ENCODE data around the gene SPATA24.
"Not testable (repeated sequence)": the region's sequence is repeated elsewhere in the genome, so short reads cannot be mapped to it uniquely, and the experiment has no call there.

The SPATA24 gene

GRCh38 chr5:139381837-139382761, 21.8 kb downstream of the SPATA24 start:
- no peak for DNase-seq

- no peak for DNase-seq
Measured at GRCh38 chr5:139379626-139380449, 24.1 kb downstream of the SPATA24 start.

- no peak for DNase-seq
Measured at GRCh38 chr5:139378941-139379361, 24.9 kb downstream of the SPATA24 start.

- no peak for DNase-seq
Measured at GRCh38 chr5:139378101-139378825, 25.6 kb downstream of the SPATA24 start.

GRCh38 chr5:139377226-139377625, 26.7 kb downstream of the SPATA24 start:
- no peak for DNase-seq

- DNase-seq: no peak
Measured at GRCh38 chr5:139376364-139376763, 27.5 kb downstream of the SPATA24 start.

GRCh38 chr5:139374909-139375308, 29.0 kb downstream of the SPATA24 start:
- DNase-seq: no peak

- DNase-seq: no peak
Measured at GRCh38 chr5:139371482-139372435, 32.1 kb downstream of the SPATA24 start.

- DNase-seq: no peak
Measured at GRCh38 chr5:139369181-139369580, 34.7 kb downstream of the SPATA24 start.

GRCh38 chr5:139368613-139369012, 35.3 kb downstream of the SPATA24 start:
- DNase-seq: no peak

GRCh38 chr5:139364466-139364865, 39.4 kb downstream of the SPATA24 start:
- no peak for DNase-seq

GRCh38 chr5:139363937-139364336, 40.0 kb downstream of the SPATA24 start:
- no peak for DNase-seq

GRCh38 chr5:139361835-139362429, 42.0 kb downstream of the SPATA24 start:
- DNase-seq: no peak

- no peak for DNase-seq
Measured at GRCh38 chr5:139360384-139360783, 43.5 kb downstream of the SPATA24 start.

GRCh38 chr5:139358064-139358463, 45.8 kb downstream of the SPATA24 start:
- no peak for DNase-seq

- not testable (repeated sequence) for DNase-seq
Measured at GRCh38 chr5:139355900-139356299, 48.0 kb downstream of the SPATA24 start.

GRCh38 chr5:139354186-139354585, 49.7 kb downstream of the SPATA24 start:
- DNase-seq: no peak

GRCh38 chr5:139347863-139348262, 56.0 kb downstream of the SPATA24 start:
- DNase-seq: not testable (repeated sequence)
